ENCODE measurements around the gene U2SURP.

Gene U2SURP

DNA sequence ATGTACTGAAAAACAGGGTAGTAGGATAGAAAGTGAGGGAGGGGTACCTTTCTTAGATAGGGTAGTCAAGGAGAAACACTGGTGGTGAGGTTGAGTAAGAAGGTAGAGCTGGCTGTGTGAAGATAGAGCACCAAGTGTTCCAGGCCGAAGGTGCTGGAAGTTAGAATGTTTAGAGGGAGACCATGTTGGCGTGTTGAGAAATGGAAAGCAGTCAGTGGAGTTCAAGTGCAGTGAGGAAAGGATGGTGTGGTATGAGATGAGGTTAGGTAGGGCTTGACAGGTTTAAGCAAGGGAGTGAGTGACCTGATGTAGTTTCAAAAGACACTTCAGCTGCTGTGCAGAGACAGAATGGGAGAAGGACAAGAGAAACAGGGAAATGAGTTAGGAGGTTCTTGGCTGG, 64.0 kb downstream of the U2SURP start:
- TF ChIP-seq, protein P1, sequence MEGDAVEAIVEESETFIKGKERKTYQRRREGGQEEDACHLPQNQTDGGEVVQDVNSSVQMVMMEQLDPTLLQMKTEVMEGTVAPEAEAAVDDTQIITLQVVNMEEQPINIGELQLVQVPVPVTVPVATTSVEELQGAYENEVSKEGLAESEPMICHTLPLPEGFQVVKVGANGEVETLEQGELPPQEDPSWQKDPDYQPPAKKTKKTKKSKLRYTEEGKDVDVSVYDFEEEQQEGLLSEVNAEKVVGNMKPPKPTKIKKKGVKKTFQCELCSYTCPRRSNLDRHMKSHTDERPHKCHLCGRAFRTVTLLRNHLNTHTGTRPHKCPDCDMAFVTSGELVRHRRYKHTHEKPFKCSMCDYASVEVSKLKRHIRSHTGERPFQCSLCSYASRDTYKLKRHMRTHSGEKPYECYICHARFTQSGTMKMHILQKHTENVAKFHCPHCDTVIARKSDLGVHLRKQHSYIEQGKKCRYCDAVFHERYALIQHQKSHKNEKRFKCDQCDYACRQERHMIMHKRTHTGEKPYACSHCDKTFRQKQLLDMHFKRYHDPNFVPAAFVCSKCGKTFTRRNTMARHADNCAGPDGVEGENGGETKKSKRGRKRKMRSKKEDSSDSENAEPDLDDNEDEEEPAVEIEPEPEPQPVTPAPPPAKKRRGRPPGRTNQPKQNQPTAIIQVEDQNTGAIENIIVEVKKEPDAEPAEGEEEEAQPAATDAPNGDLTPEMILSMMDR (IDR thresholded peaks at IDR 0.05; ENCODE audit: poor library complexity, severe bottlenecking): no peak
- Histone ChIP-seq H3K27ac (ENCODE audit: poor library complexity, severe bottlenecking) (no peak overlapping the region), H3K4me3 (ENCODE audit: severe bottlenecking) (no peak overlapping the region), H3K36me3 (ENCODE audit: low read depth) (peaks cover 22% of the 10 kb centered on the region), H3K27me3 (ENCODE audit: insufficient read depth, poor library complexity, severe bottlenecking) (no peaks in the 10 kb centered on the region), H3K4me1 (ENCODE audit: insufficient read depth, poor library complexity, severe bottlenecking) (no peaks in the 10 kb centered on the region), H3K9me3 (ENCODE audit: severe bottlenecking) (no peaks in the 10 kb centered on the region)
- no peak for DNase-seq (ENCODE audit: low spot score)
- ATAC-seq (ENCODE audit: low read depth): peak; percentile 20

DNA sequence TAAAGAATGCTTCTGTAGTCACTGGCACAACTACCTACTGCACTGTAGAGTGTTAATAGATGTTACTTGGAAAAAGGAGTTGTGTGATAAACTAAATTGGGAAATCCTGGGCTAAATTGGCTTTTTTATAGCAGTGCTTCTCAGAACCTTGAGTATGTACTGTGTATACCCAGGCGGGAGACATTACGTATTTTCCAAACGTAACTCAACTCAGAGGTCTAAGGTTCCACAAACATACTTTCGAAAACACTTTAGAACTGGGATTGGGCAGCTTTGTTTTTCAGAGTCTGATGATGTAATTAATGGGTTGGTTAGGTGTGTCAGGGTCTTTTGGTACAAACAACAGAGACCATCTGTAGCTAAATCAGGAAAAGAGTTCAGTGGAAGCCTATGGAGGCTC, 64.7 kb downstream of the U2SURP start:
- TF ChIP-seq, protein P1 (IDR thresholded peaks at IDR 0.05; ENCODE audit: poor library complexity, severe bottlenecking): no peak
- ATAC-seq (ENCODE audit: low read depth) (peak; percentile 5; the same call in 2 of the 3 replicates), DNase-seq (ENCODE audit: low spot score) (no peak)
- no peak overlapping the region for H3K27ac ChIP-seq (ENCODE audit: poor library complexity, severe bottlenecking)
- peaks cover 16% of the 10 kb centered on the region for H3K36me3 ChIP-seq (ENCODE audit: low read depth)
- no peaks in the 10 kb centered on the region for H3K27me3 ChIP-seq (ENCODE audit: insufficient read depth, poor library complexity, severe bottlenecking)
- H3K9me3 ChIP-seq (ENCODE audit: severe bottlenecking): no peaks in the 10 kb centered on the region
- no peak overlapping the region for H3K4me3 ChIP-seq (ENCODE audit: severe bottlenecking)
- peaks cover 5% of the 10 kb centered on the region for H3K4me1 ChIP-seq (ENCODE audit: insufficient read depth, poor library complexity, severe bottlenecking)

DNA sequence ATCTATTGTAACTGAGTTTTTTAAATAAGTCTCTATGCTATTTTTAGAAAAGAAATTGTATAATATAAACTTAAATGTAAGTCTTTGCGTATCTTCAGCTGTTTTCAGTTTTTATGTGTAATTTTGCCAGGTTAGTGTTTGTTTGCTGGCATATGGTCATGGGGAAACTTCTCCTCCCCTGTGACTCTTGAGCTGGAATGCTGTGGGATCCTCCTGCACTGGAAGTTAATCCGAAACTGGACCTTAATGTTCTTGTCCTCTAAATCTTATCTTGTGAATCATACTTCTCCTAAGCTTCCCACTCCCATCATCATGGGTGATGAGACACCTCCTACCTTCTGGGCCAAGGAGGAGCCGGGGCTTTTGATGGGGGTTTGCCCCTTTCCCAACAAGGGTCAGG, 65.8 kb downstream of the U2SURP start:
- DNase-seq (ENCODE audit: low spot score) (no peak), ATAC-seq (ENCODE audit: low read depth) (no peak)
- H3K27ac ChIP-seq (ENCODE audit: poor library complexity, severe bottlenecking): no peak overlapping the region
- no peaks in the 10 kb centered on the region for H3K27me3 ChIP-seq (ENCODE audit: insufficient read depth, poor library complexity, severe bottlenecking)
- H3K9me3 ChIP-seq (ENCODE audit: severe bottlenecking): no peaks in the 10 kb centered on the region
- H3K4me3 ChIP-seq (ENCODE audit: severe bottlenecking): no peak overlapping the region
- peaks cover 11% of the 10 kb centered on the region for H3K4me1 ChIP-seq (ENCODE audit: insufficient read depth, poor library complexity, severe bottlenecking)
- peaks cover 6% of the 10 kb centered on the region; the same call in 1 of the 2 replicates for H3K36me3 ChIP-seq (ENCODE audit: low read depth)
- TF ChIP-seq, protein P1 (IDR thresholded peaks at IDR 0.05; ENCODE audit: poor library complexity, severe bottlenecking): no peak

DNA sequence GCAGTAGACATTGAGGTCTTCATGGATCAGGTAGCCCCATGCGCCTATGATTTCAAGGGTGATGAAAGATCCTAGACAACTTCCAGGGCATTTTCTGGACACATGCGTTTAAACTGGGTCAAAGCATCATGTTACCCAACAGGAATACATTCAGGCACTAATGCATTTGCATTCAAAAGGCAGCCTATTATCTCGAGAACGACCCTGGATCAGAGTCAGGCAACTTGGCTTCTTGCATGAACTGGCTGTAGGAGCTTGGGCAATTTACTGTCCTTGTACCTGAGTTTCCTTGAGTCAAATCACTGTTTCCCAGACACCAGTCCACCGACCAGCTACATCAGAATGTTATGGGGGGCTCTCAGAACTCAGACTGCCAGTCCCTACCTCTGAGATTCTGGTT, 66.7 kb downstream of the U2SURP start:
- TF ChIP-seq, protein P1 (IDR thresholded peaks at IDR 0.05; ENCODE audit: poor library complexity, severe bottlenecking): no peak
- no peak overlapping the region for H3K4me3 ChIP-seq (ENCODE audit: severe bottlenecking)
- peaks cover 11% of the 10 kb centered on the region for H3K4me1 ChIP-seq (ENCODE audit: insufficient read depth, poor library complexity, severe bottlenecking)
- ATAC-seq (ENCODE audit: low read depth): no peak
- no peaks in the 10 kb centered on the region for H3K27me3 ChIP-seq (ENCODE audit: insufficient read depth, poor library complexity, severe bottlenecking)
- peaks cover 6% of the 10 kb centered on the region; the same call in 1 of the 2 replicates for H3K36me3 ChIP-seq (ENCODE audit: low read depth)
- no peaks in the 10 kb centered on the region for H3K9me3 ChIP-seq (ENCODE audit: severe bottlenecking)
- DNase-seq (ENCODE audit: low spot score): no peak
- no peak overlapping the region for H3K27ac ChIP-seq (ENCODE audit: poor library complexity, severe bottlenecking)

DNA sequence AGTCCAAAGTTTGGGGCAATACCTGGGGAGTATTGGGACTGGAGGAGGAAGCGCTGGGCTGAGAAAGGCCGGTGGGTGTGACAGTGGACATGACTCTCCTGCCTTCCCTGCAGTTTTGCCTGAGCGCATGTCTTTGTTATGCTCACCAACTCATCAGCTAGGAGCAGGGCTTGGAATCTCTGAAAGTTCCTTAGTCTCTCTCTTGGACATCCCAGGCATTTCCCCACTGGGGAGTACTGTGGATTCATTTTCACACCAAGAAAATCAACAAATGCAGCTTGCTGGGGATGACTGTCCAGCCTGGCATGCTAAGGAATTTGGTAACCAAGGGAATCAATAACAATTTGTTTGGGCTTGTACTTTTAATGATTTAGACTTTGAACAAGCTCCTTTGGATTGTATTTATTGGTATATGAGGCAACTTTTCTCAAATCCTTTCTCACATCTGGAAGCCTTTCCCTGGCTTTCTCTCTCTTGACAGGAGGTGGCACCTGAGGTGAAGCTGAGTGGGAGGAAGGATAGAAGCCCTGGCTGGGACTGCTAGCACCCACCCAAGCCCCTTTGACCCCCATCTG, 69.7 kb downstream of the U2SURP start:
- Histone ChIP-seq H3K4me1 (ENCODE audit: insufficient read depth, poor library complexity, severe bottlenecking) (peaks cover 11% of the 10 kb centered on the region), H3K27me3 (ENCODE audit: insufficient read depth, poor library complexity, severe bottlenecking) (no peaks in the 10 kb centered on the region), H3K4me3 (ENCODE audit: severe bottlenecking) (no peak overlapping the region), H3K27ac (ENCODE audit: poor library complexity, severe bottlenecking) (peak overlapping the region; percentile 59), H3K36me3 (ENCODE audit: low read depth) (no peaks in the 10 kb centered on the region), H3K9me3 (ENCODE audit: severe bottlenecking) (no peaks in the 10 kb centered on the region)
- ATAC-seq (ENCODE audit: low read depth) (peak; percentile 82), DNase-seq (ENCODE audit: low spot score) (no peak)
- TF ChIP-seq, protein P1 (IDR thresholded peaks at IDR 0.05; ENCODE audit: poor library complexity, severe bottlenecking): peak; percentile 30
